Fibroblast of villous mesenchyme (primary cell): ENCODE data around the gene CREG2. TPM values are rescaled to one million over a fixed set of nuclear protein-coding genes. Genes with fewer than 3 reads are reported as not detected.

Source experiments
- DNase-seq: peaks from one replicate; pipeline ENCODE4 v3.0.0-alpha.2; 2010; ENCODE audit warnings: low read depth
- H3K4me3 ChIP-seq: 2 replicates; pipeline ENCODE4 v1.5.1; 2011; ENCODE audit warnings: low read depth, mild to moderate bottlenecking, low read length
- total RNA-seq: library from RNA; depleted of rRNA; stranded (reverse); fragments of >200 nt; gene quantifications from 2 replicates; pipeline ENCODE4 v1.2.3, GENCODE V29; 2012
- TF ChIP-seq, protein P1 (sequence below): IDR thresholded peaks from 2 replicates; pipeline ENCODE4 v1.5.1; 2012; ENCODE audit warnings: low read depth, mild to moderate bottlenecking, low read length; ENCODE audit not compliant: insufficient read depth

The CREG2 gene
- total RNA-seq, 1 donor, result not detected

DNA sequence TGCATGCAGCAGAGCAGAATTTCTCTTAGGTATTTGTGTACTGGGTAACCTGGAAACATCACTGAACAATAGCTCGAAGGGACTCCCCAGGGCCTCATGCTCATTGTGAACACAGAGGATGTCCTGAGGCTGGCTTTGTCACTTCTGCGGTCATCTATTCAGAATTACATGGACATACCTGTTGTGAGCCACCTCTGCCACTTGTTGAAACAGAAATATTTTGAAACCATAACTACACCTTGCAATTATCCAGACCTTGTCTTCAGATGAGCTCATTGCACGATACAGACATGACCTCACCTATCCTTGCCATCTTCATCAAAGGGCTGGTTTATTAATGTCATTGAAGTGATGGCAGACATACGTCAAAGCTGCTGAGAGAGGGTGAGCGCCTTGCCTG, 23.4 kb upstream of the CREG2 start:
- H3K4me3 ChIP-seq, result no peak overlapping the region
- TF ChIP-seq, protein P1, sequence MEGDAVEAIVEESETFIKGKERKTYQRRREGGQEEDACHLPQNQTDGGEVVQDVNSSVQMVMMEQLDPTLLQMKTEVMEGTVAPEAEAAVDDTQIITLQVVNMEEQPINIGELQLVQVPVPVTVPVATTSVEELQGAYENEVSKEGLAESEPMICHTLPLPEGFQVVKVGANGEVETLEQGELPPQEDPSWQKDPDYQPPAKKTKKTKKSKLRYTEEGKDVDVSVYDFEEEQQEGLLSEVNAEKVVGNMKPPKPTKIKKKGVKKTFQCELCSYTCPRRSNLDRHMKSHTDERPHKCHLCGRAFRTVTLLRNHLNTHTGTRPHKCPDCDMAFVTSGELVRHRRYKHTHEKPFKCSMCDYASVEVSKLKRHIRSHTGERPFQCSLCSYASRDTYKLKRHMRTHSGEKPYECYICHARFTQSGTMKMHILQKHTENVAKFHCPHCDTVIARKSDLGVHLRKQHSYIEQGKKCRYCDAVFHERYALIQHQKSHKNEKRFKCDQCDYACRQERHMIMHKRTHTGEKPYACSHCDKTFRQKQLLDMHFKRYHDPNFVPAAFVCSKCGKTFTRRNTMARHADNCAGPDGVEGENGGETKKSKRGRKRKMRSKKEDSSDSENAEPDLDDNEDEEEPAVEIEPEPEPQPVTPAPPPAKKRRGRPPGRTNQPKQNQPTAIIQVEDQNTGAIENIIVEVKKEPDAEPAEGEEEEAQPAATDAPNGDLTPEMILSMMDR, result no peak
- no peak for DNase-seq

DNA sequence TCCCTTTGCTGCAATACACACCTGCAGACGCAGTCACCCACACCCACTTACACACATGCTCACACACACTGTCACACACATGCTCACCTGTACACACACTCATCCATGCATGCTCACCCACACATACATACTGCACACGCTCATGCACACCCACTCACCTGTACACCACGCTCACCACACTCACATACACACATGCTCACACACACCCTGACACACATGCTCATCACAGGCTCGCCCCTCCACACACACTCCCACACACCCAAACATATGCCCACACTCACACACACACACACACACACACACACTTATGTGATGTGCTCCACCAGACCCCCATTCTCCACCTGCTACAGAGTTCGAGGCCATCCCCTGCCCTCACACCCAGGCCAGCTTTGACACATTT, 22.8 kb upstream of the CREG2 start:
- TF ChIP-seq, protein P1, result no peak
- no peak for DNase-seq

DNA sequence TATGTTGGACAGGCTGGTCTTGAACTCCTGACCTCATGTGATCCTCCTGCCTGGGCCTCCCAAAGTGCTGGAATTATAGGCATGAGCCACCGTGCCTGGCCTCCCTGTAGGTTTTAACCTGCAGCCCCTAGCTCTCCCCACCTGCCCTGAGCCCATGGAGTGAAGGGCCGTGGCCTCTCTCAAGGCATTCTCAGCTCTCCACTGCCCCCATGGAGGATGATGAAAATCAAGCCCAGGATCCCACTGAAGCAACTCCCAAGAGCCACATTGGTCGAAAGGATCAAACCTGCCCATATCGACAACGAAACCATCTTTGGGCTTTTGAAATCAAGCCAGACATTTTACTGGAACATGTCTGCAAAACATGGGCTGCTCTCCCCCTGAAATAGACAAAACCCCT, 22.4 kb upstream of the CREG2 start:
- no peak overlapping the region for H3K4me3 ChIP-seq
- TF ChIP-seq, protein P1, result no peak
- no peak for DNase-seq

More for the DNA sequence above, 22.8 kb upstream of the CREG2 start:
- H3K4me3 ChIP-seq, result no peak overlapping the region

DNA sequence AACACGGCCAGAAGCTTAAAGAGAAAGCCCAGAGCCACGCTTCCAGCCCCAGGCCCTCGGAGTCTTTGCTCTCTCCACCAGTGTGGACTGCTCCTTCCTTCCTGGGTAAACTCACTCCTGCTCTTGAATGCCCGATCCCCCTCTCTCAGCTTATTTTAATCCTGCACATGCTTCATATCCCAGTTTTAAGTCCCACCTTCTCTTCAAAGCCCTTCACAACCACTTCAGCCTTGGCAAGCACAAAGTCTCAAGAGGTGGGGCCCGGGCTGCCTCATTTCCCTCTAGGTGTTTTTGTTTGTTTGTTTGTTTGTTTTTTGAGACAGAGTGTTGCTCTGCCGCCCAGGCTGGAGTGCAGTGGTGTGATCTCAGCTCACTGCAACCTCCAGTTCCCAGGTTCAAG, 21.6 kb upstream of the CREG2 start:
- TF ChIP-seq, protein P1, result no peak
- H3K4me3 ChIP-seq, result no peak overlapping the region
- no peak for DNase-seq

DNA sequence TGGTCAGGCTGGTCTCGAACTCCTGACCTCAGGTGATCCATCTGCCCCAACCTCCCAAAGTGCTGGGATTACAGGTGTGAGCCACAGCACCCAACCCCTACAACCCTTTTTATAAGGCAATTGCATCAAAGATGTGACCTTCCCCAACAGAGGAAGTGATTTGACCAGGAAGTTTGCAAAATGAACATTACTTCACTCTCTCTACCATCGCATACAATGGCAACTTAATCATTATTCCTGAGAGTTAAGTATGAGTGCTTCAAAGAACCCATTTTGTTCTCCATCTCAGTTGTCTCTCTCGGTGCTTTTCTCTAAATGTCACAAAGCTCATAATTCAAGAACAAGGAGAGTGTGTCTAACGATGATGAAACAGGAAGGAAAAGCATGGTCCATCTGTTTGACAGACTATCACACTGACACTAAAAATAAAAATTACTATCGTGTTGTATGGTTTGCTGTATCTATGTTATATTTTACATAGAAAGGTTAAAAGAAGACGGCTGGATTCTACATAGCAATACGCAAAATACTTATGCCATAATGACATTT, 18.1 kb upstream of the CREG2 start:
- DNase-seq, result no peak
- TF ChIP-seq, protein P1, result no peak
- no peak overlapping the region for H3K4me3 ChIP-seq

DNA sequence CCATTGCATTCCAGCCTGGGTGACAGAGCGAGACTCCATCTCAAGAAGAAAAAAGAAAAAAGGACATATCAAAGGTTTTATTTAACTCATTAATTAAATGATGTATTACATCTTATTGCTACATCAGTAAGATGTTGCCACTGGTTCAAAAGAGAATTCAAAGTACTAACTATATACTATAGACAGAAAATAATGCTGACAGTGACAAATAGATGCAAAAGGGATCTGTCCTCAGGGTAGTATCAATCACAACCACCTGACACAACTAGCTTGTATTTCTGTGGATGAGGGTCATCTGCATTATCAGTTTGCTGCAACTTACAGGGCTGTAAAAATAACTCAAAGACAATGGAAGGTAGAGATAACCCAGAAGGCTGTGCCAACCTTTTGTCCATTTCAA, 16.4 kb upstream of the CREG2 start:
- H3K4me3 ChIP-seq, result no peak overlapping the region
- DNase-seq, result no peak
- TF ChIP-seq, protein P1, result no peak

DNA sequence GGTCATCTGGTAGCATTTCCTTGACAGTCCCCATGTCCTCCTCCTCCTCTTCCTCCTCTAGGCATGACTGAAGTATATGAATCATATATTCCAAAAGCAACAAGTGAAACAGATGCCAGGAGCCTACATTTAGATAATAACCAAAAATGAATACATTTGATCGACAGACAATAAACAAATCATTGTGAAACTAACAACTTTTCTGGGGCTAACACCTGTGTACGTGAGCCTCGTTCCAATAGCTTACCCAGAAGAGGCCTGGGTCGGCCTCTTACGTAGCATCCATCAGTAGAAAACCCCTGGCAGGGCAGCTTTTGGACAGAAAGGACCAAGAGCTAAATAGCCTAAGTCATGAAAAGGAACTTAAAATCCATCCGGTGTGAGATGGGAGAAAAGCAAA, 15.3 kb upstream of the CREG2 start:
- no peak overlapping the region for H3K4me3 ChIP-seq
- TF ChIP-seq, protein P1, result no peak
- no peak for DNase-seq
